HepG2 (cell line): Measurements from ENCODE around the gene GLYATL1B. TPM values are rescaled to one million over a fixed set of nuclear protein-coding genes. Genes with fewer than 3 reads are reported as not detected.

Source experiments
- GATAD2A ChIP-seq: IDR thresholded peaks from 2 replicates; pipeline ENCODE4 v1.6.1; 2016
- HOXD1 ChIP-seq: sonication (generic); formaldehyde crosslinking; IDR thresholded peaks from 2 replicates; pipeline ENCODE4 v1.5.0; 2020; ENCODE audit warnings: missing genetic modification reagents
- KIAA2018 ChIP-seq: sonication (generic); formaldehyde crosslinking; IDR thresholded peaks from 2 replicates; pipeline ENCODE4 v1.5.0; 2020; ENCODE audit warnings: mild to moderate bottlenecking, missing genetic modification reagents, borderline replicate concordance
- MED13 ChIP-seq: sonication (generic); formaldehyde crosslinking; IDR thresholded peaks from 2 replicates; pipeline ENCODE4 v1.5.0; 2020; ENCODE audit warnings: missing genetic modification reagents
- MNT ChIP-seq: fragments of 450-650 bp; IDR thresholded peaks from 2 replicates; pipeline ENCODE4 v1.6.1; 2016
- MXI1 ChIP-seq: IDR thresholded peaks from 3 replicates; pipeline ENCODE4 v1.6.1; 2012; ENCODE audit warnings: low read depth, low read length, inconsistent platforms, borderline replicate concordance
- MYC ChIP-seq: sonication (generic); formaldehyde crosslinking; IDR thresholded peaks from 2 replicates; pipeline ENCODE4 v1.9.0; 2021; ENCODE audit warnings: missing genetic modification reagents, borderline replicate concordance
- NCOR1 ChIP-seq: fragments of 200-600 bp; sonication (generic); IDR thresholded peaks from 2 replicates; pipeline ENCODE4 v1.7.0; 2017; ENCODE audit warnings: antibody characterized with exemption, low read length, borderline replicate concordance
- PREB ChIP-seq: sonication (generic); formaldehyde crosslinking; IDR thresholded peaks from 2 replicates; pipeline ENCODE4 v1.4.0; 2020; ENCODE audit warnings: missing genetic modification reagents
- SMAD3 ChIP-seq: sonication (generic); formaldehyde crosslinking; IDR thresholded peaks from 2 replicates; pipeline ENCODE4 v1.4.0; 2020; ENCODE audit warnings: missing genetic modification reagents
- STAG1 ChIP-seq: sonication (generic); formaldehyde crosslinking; IDR thresholded peaks from 2 replicates; pipeline ENCODE4 v1.4.0; 2020; ENCODE audit warnings: missing genetic modification reagents
- TAF15 ChIP-seq: fragments of 200-400 bp; formaldehyde crosslinking; IDR thresholded peaks from one replicate; pipeline ENCODE4 v1.6.1; 2018; ENCODE audit warnings: mild to moderate bottlenecking, low read depth, low read length; ENCODE audit not compliant: poor library complexity, severe bottlenecking
- TBX3 ChIP-seq: fragments of 450-650 bp; IDR thresholded peaks from 2 replicates; pipeline ENCODE4 v1.6.1; 2017; ENCODE audit warnings: antibody characterized with exemption, mild to moderate bottlenecking, inconsistent platforms, borderline replicate concordance
- TRIM24 ChIP-seq: sonication (generic); formaldehyde crosslinking; IDR thresholded peaks from 2 replicates; pipeline ENCODE4 v1.8.0; 2022; ENCODE audit warnings: mild to moderate bottlenecking, missing genetic modification reagents
- YY1 ChIP-seq: IDR thresholded peaks from 2 replicates; pipeline ENCODE4 v1.6.1; 2011; ENCODE audit warnings: low read length, low read depth, moderate library complexity, mild to moderate bottlenecking; ENCODE audit not compliant: insufficient read depth, insufficient replicate concordance
- ZNF33B ChIP-seq: sonication (generic); formaldehyde crosslinking; IDR thresholded peaks from 2 replicates; pipeline ENCODE4 v1.5.1; 2020; ENCODE audit warnings: mild to moderate bottlenecking, missing genetic modification reagents
- ZNF367 ChIP-seq: sonication (generic); formaldehyde crosslinking; IDR thresholded peaks from 2 replicates; pipeline ENCODE4 v1.4.0; 2020; ENCODE audit warnings: missing genetic modification reagents, borderline replicate concordance
- ZNF382 ChIP-seq: sonication (generic); formaldehyde crosslinking; IDR thresholded peaks from 2 replicates; pipeline ENCODE4 v1.5.0; 2020; ENCODE audit warnings: missing genetic modification reagents, mild to moderate bottlenecking, borderline replicate concordance
- ZNF556 ChIP-seq: sonication (generic); formaldehyde crosslinking; IDR thresholded peaks from 2 replicates; pipeline ENCODE4 v1.4.0; 2020; ENCODE audit warnings: mild to moderate bottlenecking, missing genetic modification reagents, borderline replicate concordance
- ZNF709 ChIP-seq: sonication (generic); formaldehyde crosslinking; IDR thresholded peaks from 2 replicates; pipeline ENCODE4 v1.5.0; 2020; ENCODE audit warnings: mild to moderate bottlenecking, missing genetic modification reagents
- polyA plus RNA-seq, 8 experiments: library from polyadenylated mRNA; depleted of rRNA in 3 of 8; stranded (reverse) in 7 of 8; unstranded in 1 of 8; fragments of >200 nt; fragmentation: Illumina TruSeq in 4 of 8; extraction: Trizol in 4 of 8; gene quantifications; 2 replicates each; pipeline versions ENCODE4 v1.2.1 to v1.2.3, GENCODE V29; 2011 to 2016; ENCODE audit warnings: low read depth in 4 of 8, missing spikeins in 1 of 8, mixed read lengths in 1 of 8; ENCODE audit not compliant: insufficient read depth in 1 of 8
- total RNA-seq, 5 experiments: library from RNA; depleted of rRNA; stranded (reverse); fragments of >200 nt; fragmentation: Illumina TruSeq; extraction: Trizol; gene quantifications; 2 replicates each; pipeline ENCODE4 v1.2.3, GENCODE V29; 2016; ENCODE audit warnings: low read depth in 1 of 5

The GLYATL1B gene
- total and polyA plus RNA-seq, 2 of the 13 experiments (the other 11 are each of a cell fraction or from before 2014, with no cell fraction given) = not detected

GRCh38 chr11:59135648-59136461 is 49.7 kb downstream of the GLYATL1B start (continued):
- no peak for TF ChIP-seq KIAA2018 (CRISPR knock-in tag)
- TF ChIP-seq ZNF382 = no peak
- TF ChIP-seq ZNF709 (CRISPR knock-in tag) = no peak
- no peak for TF ChIP-seq ZNF33B (CRISPR knock-in tag)
- peak; percentile 59 for TF ChIP-seq GATAD2A (CRISPR knock-in tag)
- TF ChIP-seq MYC (CRISPR knock-in tag) = no peak; the same call in 1 of the 2 replicates
- 0 out of 2 replicates have a peak, but pooled peaks have one; percentile 57 for TF ChIP-seq ZNF556 (CRISPR knock-in tag)
- TF ChIP-seq TRIM24 (CRISPR knock-in tag) = no peak
- no peak for TF ChIP-seq NCOR1
- TF ChIP-seq YY1 = peak; percentile 54
- TF ChIP-seq STAG1 (CRISPR knock-in tag) = peak; percentile 93
- TF ChIP-seq MXI1 = no peak
- TF ChIP-seq SMAD3 (CRISPR knock-in tag) = no peak
- TF ChIP-seq PREB (CRISPR knock-in tag) = no peak
- no peak for TF ChIP-seq TBX3
- no peak for TF ChIP-seq ZNF367
- TF ChIP-seq MNT = no peak
- TF ChIP-seq MED13 (CRISPR knock-in tag) = no peak
- no peak for TF ChIP-seq TAF15
- no peak for TF ChIP-seq HOXD1
